ENCODE measurements around the gene CTXND1.

The CTXND1 gene

DNA sequence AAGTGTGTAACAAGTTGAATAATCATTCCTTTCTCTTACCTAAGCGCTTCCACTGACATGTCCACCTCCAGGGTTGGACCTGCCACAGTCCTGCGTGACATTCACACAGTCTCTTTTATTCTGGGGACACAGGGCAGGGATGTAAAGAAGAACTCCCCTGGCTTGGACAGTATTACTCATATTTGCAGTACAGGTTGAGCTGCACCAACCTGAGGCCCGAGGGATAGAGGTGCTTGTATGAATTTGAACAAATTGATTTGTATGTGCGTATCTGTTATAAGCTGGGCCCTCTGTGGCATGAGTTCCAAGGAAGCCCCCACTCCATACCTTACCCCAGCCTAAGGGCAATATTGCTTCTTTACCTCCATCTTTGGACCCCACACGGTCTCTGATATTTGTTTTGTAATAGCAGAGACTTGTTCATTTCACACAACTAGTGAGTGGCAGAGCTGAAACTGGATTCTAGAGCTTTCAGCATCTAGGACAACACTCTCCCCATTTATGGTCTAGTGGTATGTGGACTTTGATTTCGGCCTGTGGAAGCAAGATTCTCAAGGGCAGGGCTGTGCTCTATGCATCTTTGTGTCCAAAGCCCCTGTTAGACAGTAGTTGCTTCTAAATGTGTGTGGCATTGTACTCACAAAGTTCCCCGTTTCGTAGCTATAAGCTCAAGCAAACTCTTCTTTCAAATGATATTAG lies 60.0 kb downstream of the CTXND1 start:
- peaks cover 2% of the 10 kb centered on the region for H3K36me3 ChIP-seq (replicated peaks)
- no peak overlapping the region for H3K27ac ChIP-seq
- TF ChIP-seq, protein P1, sequence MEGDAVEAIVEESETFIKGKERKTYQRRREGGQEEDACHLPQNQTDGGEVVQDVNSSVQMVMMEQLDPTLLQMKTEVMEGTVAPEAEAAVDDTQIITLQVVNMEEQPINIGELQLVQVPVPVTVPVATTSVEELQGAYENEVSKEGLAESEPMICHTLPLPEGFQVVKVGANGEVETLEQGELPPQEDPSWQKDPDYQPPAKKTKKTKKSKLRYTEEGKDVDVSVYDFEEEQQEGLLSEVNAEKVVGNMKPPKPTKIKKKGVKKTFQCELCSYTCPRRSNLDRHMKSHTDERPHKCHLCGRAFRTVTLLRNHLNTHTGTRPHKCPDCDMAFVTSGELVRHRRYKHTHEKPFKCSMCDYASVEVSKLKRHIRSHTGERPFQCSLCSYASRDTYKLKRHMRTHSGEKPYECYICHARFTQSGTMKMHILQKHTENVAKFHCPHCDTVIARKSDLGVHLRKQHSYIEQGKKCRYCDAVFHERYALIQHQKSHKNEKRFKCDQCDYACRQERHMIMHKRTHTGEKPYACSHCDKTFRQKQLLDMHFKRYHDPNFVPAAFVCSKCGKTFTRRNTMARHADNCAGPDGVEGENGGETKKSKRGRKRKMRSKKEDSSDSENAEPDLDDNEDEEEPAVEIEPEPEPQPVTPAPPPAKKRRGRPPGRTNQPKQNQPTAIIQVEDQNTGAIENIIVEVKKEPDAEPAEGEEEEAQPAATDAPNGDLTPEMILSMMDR (IDR thresholded peaks at IDR 0.05; ENCODE audit: low read depth, low read length, missing control alignments): no peak
- DNase-seq: no peak
- H3K27me3 ChIP-seq (replicated peaks): no peaks in the 10 kb centered on the region
- in situ Hi-C loops (cut with HindIII; ENCODE audit: low pct_ligation_motif_present, low sequenced_read_pairs): no loop called here
- H3K4me3 ChIP-seq (ENCODE audit: low read depth, low read length): no peak overlapping the region

DNA sequence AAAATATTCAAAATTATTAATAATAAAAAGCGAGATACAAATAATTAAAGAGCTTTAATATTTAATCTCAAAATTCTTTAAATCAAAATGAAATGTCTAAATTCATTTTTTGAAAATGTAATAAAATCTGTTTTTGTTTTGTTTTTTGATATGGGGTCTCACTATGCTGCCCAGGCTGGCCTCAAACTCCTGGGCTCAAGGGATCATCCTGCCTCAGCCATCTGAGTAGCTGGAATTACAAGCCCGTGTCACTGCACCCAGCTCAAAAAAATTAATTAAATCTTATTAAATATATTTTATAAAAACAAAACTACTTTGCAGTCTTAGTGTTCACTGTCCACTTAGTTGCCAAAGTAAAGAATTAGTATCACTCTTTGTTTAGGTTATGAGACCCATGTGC lies 60.8 kb downstream of the CTXND1 start:
- TF ChIP-seq, protein P1 (IDR thresholded peaks at IDR 0.05; ENCODE audit: low read depth, low read length, missing control alignments): no peak
- no peak overlapping the region for H3K4me3 ChIP-seq (ENCODE audit: low read depth, low read length)
- peaks cover 4% of the 10 kb centered on the region for H3K36me3 ChIP-seq (replicated peaks)
- H3K27ac ChIP-seq: no peak overlapping the region
- DNase-seq: no peak
- in situ Hi-C loops (cut with HindIII; ENCODE audit: low pct_ligation_motif_present, low sequenced_read_pairs): no loop called here
- H3K27me3 ChIP-seq (replicated peaks): no peaks in the 10 kb centered on the region

DNA sequence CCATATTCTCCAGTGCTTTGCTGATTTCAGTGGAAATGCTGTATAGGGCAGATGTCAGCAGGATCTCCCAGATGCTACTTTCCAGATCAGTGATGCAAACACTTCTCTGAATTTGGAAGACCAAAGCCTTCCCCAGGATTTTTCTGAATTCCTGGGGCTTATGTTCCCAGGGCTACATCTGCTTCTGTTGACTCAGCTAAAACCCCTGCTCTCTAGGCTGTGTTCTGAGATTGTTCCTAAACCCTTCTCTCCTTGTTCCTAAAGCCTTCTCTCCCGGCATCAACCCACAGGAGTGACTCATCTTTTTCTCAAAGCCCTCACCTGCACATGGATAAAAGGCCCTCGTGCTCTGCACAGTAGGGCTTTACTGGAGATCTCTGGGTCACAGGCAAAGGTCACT lies 63.8 kb downstream of the CTXND1 start:
- TF ChIP-seq, protein P1 (IDR thresholded peaks at IDR 0.05; ENCODE audit: low read depth, low read length, missing control alignments): no peak
- no peak overlapping the region for H3K4me3 ChIP-seq (ENCODE audit: low read depth, low read length)
- H3K36me3 ChIP-seq (replicated peaks): peaks cover 7% of the 10 kb centered on the region
- no peak overlapping the region for H3K27ac ChIP-seq
- no peaks in the 10 kb centered on the region for H3K27me3 ChIP-seq (replicated peaks)
- in situ Hi-C loops (cut with HindIII; ENCODE audit: low pct_ligation_motif_present, low sequenced_read_pairs): no loop called here
- no peak for DNase-seq

DNA sequence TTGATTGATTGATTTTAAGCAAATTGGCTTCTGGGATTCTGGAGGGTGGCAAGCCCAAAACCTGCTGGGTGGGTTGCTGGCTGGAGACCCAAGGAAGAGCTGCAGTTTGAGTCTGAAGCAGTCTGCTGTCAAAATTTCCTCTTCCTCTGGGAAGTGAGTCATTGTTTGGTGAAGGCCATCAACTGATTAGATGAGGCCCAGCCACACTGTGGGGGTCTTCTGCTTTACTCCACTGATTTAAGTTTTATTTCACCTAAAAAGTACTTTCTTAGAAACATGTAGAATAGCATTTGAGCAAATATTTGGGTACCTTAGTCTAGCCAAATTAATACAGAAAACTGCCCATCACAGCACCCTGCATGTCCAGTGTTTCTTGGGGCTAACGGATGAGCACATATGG lies 65.4 kb downstream of the CTXND1 start:
- peaks cover 7% of the 10 kb centered on the region for H3K36me3 ChIP-seq (replicated peaks)

DNA sequence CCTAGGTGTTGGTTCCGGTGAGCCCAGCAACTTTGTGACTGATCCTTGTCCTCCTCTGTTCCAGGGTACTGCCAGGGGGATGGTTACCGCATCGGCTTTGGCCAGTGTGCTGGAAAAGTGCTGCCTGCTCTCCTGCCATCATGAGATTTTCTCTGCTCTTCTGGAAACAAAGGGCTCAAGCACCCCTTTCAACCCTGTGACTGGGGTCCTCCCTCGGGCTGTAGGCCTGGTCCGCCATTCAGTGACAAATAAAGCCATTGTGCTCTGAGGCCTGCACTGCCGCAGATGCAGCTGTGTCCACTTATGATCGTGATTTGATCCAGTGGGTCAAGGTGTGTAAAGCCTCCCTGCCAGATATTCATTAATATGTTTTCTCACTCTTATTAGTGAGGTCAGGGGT lies 65.9 kb downstream of the CTXND1 start:
- Histone ChIP-seq H3K36me3 (replicated peaks) (peaks cover 7% of the 10 kb centered on the region), H3K27me3 (replicated peaks) (no peaks in the 10 kb centered on the region), H3K4me3 (ENCODE audit: low read depth, low read length) (no peak overlapping the region), H3K27ac (no peak overlapping the region)
- no peak for DNase-seq
- in situ Hi-C loops (cut with HindIII; ENCODE audit: low pct_ligation_motif_present, low sequenced_read_pairs): no loop called here
- TF ChIP-seq, protein P1 (IDR thresholded peaks at IDR 0.05; ENCODE audit: low read depth, low read length, missing control alignments): no peak

More for the DNA sequence above, 65.4 kb downstream of the CTXND1 start:
- TF ChIP-seq, protein P1 (IDR thresholded peaks at IDR 0.05; ENCODE audit: low read depth, low read length, missing control alignments): no peak
- Histone ChIP-seq H3K27me3 (replicated peaks) (no peaks in the 10 kb centered on the region), H3K4me3 (ENCODE audit: low read depth, low read length) (no peak overlapping the region), H3K27ac (no peak overlapping the region)
- in situ Hi-C loops (cut with HindIII; ENCODE audit: low pct_ligation_motif_present, low sequenced_read_pairs): no loop called here
- DNase-seq: no peak

DNA sequence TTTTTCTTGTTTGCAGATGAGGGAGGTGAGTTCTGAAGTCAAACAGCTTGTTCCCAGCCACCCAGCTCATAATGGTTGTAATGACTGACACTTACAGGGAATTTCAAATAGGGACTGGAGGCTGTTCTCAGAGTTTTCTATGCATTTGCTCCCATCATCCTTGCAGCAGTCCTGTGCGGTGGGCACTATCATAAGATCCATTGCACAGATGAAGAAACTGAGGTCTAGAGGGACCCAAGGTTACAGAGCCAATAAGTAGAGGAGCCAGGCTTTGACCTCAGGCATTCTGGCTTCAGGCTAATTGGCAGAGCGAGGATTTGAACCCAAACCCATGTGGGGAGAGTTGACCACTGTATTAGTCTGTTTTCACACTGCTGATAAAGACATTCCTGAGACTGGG lies 66.9 kb downstream of the CTXND1 start:
- H3K4me3 ChIP-seq (ENCODE audit: low read depth, low read length): no peak overlapping the region
- H3K36me3 ChIP-seq (replicated peaks): peaks cover 7% of the 10 kb centered on the region
- DNase-seq: no peak
- in situ Hi-C loops (cut with HindIII; ENCODE audit: low pct_ligation_motif_present, low sequenced_read_pairs): no loop called here
- H3K27ac ChIP-seq: no peak overlapping the region
- no peaks in the 10 kb centered on the region for H3K27me3 ChIP-seq (replicated peaks)
- TF ChIP-seq, protein P1 (IDR thresholded peaks at IDR 0.05; ENCODE audit: low read depth, low read length, missing control alignments): no peak

All from brain microvascular endothelial cell (primary cell).